ENCODE results near the gene TP53RK.
"Not testable (repeated sequence)": the region's sequence is repeated elsewhere in the genome, so short reads cannot be mapped to it uniquely, and the experiment has no call there.

Gene TP53RK

DNA sequence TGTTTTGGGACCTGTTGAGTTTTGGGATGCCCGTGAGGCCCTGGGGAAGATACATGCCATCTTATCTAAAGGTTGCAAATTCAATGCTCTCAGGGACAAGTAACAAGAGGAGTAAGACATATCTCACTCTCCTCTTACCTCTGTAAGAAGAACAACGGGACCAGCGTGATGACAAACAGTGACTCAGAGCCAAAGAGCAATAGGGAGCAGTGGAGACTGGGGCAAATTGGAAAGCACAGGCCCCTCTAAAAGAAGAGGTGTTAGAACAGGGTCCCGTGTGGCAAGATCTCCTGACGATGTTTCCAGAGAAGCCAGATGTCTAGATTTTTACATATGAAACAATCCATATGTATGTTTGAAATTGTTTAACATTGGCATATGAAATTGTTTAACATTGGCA lies 11.6 kb downstream of the TP53RK start:
- TF ChIP-seq, protein P1, sequence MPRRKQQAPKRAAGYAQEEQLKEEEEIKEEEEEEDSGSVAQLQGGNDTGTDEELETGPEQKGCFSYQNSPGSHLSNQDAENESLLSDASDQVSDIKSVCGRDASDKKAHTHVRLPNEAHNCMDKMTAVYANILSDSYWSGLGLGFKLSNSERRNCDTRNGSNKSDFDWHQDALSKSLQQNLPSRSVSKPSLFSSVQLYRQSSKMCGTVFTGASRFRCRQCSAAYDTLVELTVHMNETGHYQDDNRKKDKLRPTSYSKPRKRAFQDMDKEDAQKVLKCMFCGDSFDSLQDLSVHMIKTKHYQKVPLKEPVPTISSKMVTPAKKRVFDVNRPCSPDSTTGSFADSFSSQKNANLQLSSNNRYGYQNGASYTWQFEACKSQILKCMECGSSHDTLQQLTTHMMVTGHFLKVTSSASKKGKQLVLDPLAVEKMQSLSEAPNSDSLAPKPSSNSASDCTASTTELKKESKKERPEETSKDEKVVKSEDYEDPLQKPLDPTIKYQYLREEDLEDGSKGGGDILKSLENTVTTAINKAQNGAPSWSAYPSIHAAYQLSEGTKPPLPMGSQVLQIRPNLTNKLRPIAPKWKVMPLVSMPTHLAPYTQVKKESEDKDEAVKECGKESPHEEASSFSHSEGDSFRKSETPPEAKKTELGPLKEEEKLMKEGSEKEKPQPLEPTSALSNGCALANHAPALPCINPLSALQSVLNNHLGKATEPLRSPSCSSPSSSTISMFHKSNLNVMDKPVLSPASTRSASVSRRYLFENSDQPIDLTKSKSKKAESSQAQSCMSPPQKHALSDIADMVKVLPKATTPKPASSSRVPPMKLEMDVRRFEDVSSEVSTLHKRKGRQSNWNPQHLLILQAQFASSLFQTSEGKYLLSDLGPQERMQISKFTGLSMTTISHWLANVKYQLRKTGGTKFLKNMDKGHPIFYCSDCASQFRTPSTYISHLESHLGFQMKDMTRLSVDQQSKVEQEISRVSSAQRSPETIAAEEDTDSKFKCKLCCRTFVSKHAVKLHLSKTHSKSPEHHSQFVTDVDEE (CRISPR knock-in tag; IDR thresholded peaks at IDR 0.05) = no peak
- TF ChIP-seq, protein P2, sequence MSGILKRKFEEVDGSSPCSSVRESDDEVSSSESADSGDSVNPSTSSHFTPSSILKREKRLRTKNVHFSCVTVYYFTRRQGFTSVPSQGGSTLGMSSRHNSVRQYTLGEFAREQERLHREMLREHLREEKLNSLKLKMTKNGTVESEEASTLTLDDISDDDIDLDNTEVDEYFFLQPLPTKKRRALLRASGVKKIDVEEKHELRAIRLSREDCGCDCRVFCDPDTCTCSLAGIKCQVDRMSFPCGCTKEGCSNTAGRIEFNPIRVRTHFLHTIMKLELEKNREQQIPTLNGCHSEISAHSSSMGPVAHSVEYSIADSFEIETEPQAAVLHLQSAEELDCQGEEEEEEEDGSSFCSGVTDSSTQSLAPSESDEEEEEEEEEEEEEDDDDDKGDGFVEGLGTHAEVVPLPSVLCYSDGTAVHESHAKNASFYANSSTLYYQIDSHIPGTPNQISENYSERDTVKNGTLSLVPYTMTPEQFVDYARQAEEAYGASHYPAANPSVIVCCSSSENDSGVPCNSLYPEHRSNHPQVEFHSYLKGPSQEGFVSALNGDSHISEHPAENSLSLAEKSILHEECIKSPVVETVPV (CRISPR knock-in tag; IDR thresholded peaks at IDR 0.05) = no peak
- TF ChIP-seq ISL1 (CRISPR knock-in tag; IDR thresholded peaks at IDR 0.05) (no peak), SNAI2 (CRISPR knock-in tag; IDR thresholded peaks at IDR 0.05) (no peak), CSDC2 (CRISPR knock-in tag; IDR thresholded peaks at IDR 0.05) (no peak), ZC3H10 (CRISPR knock-in tag; IDR thresholded peaks at IDR 0.05) (no peak), ZFP30 (CRISPR knock-in tag; IDR thresholded peaks at IDR 0.05) (no peak), ZFP3 (CRISPR knock-in tag; IDR thresholded peaks at IDR 0.05) (no peak), PPARA (CRISPR knock-in tag; IDR thresholded peaks at IDR 0.05; ENCODE audit: borderline replicate concordance) (no peak), TCF4 (CRISPR knock-in tag; IDR thresholded peaks at IDR 0.05; ENCODE audit: borderline replicate concordance) (no peak), RARB (CRISPR knock-in tag; IDR thresholded peaks at IDR 0.05) (no peak), GLIS3 (CRISPR knock-in tag; IDR thresholded peaks at IDR 0.05) (no peak), BACH2 (CRISPR knock-in tag; IDR thresholded peaks at IDR 0.05; ENCODE audit: borderline replicate concordance) (no peak)
- TF ChIP-seq, protein P3, sequence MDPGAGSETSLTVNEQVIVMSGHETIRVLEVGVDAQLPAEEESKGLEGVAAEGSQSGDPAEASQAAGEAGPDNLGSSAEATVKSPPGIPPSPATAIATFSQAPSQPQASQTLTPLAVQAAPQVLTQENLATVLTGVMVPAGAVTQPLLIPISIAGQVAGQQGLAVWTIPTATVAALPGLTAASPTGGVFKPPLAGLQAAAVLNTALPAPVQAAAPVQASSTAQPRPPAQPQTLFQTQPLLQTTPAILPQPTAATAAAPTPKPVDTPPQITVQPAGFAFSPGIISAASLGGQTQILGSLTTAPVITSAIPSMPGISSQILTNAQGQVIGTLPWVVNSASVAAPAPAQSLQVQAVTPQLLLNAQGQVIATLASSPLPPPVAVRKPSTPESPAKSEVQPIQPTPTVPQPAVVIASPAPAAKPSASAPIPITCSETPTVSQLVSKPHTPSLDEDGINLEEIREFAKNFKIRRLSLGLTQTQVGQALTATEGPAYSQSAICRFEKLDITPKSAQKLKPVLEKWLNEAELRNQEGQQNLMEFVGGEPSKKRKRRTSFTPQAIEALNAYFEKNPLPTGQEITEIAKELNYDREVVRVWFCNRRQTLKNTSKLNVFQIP (CRISPR knock-in tag; IDR thresholded peaks at IDR 0.05; ENCODE audit: borderline replicate concordance, low read depth) = no peak
- TF ChIP-seq, protein P4, sequence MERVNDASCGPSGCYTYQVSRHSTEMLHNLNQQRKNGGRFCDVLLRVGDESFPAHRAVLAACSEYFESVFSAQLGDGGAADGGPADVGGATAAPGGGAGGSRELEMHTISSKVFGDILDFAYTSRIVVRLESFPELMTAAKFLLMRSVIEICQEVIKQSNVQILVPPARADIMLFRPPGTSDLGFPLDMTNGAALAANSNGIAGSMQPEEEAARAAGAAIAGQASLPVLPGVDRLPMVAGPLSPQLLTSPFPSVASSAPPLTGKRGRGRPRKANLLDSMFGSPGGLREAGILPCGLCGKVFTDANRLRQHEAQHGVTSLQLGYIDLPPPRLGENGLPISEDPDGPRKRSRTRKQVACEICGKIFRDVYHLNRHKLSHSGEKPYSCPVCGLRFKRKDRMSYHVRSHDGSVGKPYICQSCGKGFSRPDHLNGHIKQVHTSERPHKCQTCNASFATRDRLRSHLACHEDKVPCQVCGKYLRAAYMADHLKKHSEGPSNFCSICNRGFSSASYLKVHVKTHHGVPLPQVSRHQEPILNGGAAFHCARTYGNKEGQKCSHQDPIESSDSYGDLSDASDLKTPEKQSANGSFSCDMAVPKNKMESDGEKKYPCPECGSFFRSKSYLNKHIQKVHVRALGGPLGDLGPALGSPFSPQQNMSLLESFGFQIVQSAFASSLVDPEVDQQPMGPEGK (CRISPR knock-in tag; IDR thresholded peaks at IDR 0.05; ENCODE audit: borderline replicate concordance) = no peak
- ATAC-seq = no peak

DNA sequence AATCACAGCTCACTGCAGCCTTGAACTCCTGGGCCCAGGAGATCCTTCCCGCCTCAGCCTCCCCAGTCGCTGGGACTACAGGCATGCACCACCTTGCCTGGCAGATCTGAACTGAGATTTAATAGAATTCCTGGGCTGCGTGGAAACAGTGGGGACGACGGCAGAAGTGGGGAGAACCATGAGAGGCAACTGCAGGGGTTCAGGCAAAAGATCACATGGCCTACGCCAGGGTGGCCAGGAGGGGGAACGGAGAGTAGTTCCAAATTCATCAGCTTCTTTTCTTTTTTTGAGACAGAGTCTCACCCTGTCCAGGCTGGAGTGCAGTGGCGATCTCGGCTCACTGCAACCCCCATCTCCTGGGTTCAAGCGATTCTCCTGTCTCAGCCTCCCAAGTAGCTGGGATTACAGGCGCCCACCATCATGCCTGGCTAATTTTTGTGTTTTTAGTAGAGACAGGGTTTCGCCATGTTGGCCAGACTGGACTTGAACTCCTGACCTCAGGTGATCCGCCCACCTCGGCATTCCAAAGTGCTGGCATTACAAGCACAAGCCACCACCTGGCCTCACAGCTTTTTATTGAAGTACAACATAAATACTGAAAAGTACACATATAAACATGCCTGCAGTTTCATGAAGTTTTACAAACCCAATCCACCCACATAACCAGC lies 12.5 kb downstream of the TP53RK start:
- ATAC-seq = not testable (repeated sequence)

DNA sequence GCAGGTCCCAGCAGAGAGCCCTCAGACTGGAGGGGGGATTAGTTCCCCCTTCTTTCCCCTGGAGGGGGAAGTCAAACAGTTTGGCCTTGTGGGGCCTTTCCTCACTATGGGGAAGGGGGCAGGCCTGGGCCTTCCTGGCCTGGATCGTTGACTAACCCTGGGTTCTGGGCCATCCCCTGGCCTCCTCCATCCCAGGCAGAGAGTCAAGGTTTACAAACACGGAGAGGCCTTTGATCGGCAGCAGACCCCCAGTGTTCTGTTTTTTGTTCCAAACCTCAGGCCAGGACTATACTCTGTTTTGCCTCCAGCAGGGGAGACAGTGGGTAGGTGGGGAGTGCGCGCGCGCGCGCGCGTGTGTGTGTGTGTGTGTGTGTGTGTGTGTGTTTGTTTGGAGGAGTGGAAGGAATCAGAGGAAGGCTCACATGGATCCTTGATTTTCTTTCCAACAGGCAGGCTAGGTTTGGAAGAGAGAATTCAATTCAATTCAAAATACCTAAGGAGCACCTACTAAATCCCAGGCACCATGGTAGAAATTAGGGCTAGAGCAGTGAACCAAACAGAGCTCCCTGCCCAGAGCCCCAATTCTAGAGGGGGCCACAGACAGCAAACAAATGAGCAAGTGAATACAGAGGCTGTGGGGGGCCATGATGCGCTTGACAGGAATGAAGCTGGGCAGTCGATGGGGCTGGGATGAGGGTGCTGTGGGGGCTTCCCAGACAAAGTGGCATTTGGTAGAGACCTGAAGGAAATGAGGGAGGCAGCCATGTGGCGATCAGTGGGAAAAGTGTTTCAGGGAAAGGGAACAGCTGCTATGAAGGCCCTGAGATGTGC lies 14.8 kb downstream of the TP53RK start:
- TF ChIP-seq, protein P5, sequence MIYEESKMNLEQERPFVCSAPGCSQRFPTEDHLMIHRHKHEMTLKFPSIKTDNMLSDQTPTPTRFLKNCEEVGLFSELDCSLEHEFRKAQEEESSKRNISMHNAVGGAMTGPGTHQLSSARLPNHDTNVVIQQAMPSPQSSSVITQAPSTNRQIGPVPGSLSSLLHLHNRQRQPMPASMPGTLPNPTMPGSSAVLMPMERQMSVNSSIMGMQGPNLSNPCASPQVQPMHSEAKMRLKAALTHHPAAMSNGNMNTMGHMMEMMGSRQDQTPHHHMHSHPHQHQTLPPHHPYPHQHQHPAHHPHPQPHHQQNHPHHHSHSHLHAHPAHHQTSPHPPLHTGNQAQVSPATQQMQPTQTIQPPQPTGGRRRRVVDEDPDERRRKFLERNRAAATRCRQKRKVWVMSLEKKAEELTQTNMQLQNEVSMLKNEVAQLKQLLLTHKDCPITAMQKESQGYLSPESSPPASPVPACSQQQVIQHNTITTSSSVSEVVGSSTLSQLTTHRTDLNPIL (CRISPR knock-in tag; IDR thresholded peaks at IDR 0.05; ENCODE audit: low read depth) = no peak
- TF ChIP-seq OSR1 (CRISPR knock-in tag; IDR thresholded peaks at IDR 0.05) (no peak), SNAI2 (CRISPR knock-in tag; IDR thresholded peaks at IDR 0.05) (no peak), ZFP30 (CRISPR knock-in tag; IDR thresholded peaks at IDR 0.05) (no peak), PPARA (CRISPR knock-in tag; IDR thresholded peaks at IDR 0.05; ENCODE audit: borderline replicate concordance) (no peak), RARB (CRISPR knock-in tag; IDR thresholded peaks at IDR 0.05) (no peak), ESRRG (CRISPR knock-in tag; IDR thresholded peaks at IDR 0.05) (no peak), ARNTL (CRISPR knock-in tag; IDR thresholded peaks at IDR 0.05; ENCODE audit: borderline replicate concordance, low read depth) (no peak), BACH2 (CRISPR knock-in tag; IDR thresholded peaks at IDR 0.05; ENCODE audit: borderline replicate concordance) (no peak), TCF4 (CRISPR knock-in tag; IDR thresholded peaks at IDR 0.05; ENCODE audit: borderline replicate concordance) (no peak), ZNF8 (CRISPR knock-in tag; IDR thresholded peaks at IDR 0.05) (no peak), ZC3H10 (CRISPR knock-in tag; IDR thresholded peaks at IDR 0.05) (no peak), ISL1 (CRISPR knock-in tag; IDR thresholded peaks at IDR 0.05) (no peak), GLIS3 (CRISPR knock-in tag; IDR thresholded peaks at IDR 0.05) (no peak), ZFP3 (CRISPR knock-in tag; IDR thresholded peaks at IDR 0.05) (no peak)
- TF ChIP-seq, protein P3 (CRISPR knock-in tag; IDR thresholded peaks at IDR 0.05; ENCODE audit: borderline replicate concordance, low read depth) = no peak
- TF ChIP-seq, protein P2 (CRISPR knock-in tag; IDR thresholded peaks at IDR 0.05) = no peak
- no peak for ATAC-seq
